Fibroblast of the aortic adventitia (primary cell): Measurements from ENCODE around the gene GOPC. TPM values are rescaled to one million over a fixed set of nuclear protein-coding genes. Genes with fewer than 3 reads are reported as not detected.

Experiments used
- DNase-seq: peaks from one replicate; pipeline ENCODE4 v3.0.0-alpha.2; 2010; ENCODE audit warnings: low read depth
- H3K4me3 ChIP-seq: 2 replicates; pipeline ENCODE4 v1.5.1; 2011; ENCODE audit warnings: low read depth, mild to moderate bottlenecking, control low read depth, low read length, moderate library complexity
- CTCF ChIP-seq: IDR thresholded peaks from 2 replicates; pipeline ENCODE4 v1.5.1; 2011; ENCODE audit warnings: mild to moderate bottlenecking, low read length, control low read depth, inconsistent platforms; ENCODE audit not compliant: insufficient read depth
- total RNA-seq: library from RNA; depleted of rRNA; stranded (reverse); fragments of >200 nt; gene quantifications from 2 replicates; pipeline ENCODE4 v1.2.3, GENCODE V29; 2012; ENCODE audit warnings: low replicate concordance

The GOPC gene
- total RNA-seq, 1 donor: 37.3 TPM

- TF ChIP-seq CTCF: no peak
- DNase-seq: no peak
Measured at GRCh38 chr6:117545161-117545595, 57.1 kb downstream of the GOPC start.

GRCh38 chr6:117544716-117545115 is 57.6 kb downstream of the GOPC start:
- TF ChIP-seq CTCF: no peak
- no peak for DNase-seq
- H3K4me3 ChIP-seq: no peak overlapping the region

More at GRCh38 chr6:117545161-117545595, 57.1 kb downstream of the GOPC start:
- H3K4me3 ChIP-seq: no peak overlapping the region

GRCh38 chr6:117542493-117542892 is 59.8 kb downstream of the GOPC start:
- no peak for DNase-seq
- no peak for TF ChIP-seq CTCF
- H3K4me3 ChIP-seq: no peak overlapping the region

- no peak overlapping the region for H3K4me3 ChIP-seq
- no peak for DNase-seq
- no peak for TF ChIP-seq CTCF
Measured at GRCh38 chr6:117540670-117541069, 61.6 kb downstream of the GOPC start.

- TF ChIP-seq CTCF: no peak
- H3K4me3 ChIP-seq: no peak overlapping the region
- DNase-seq: no peak
Measured at GRCh38 chr6:117538615-117539014, 63.7 kb downstream of the GOPC start.

DNA sequence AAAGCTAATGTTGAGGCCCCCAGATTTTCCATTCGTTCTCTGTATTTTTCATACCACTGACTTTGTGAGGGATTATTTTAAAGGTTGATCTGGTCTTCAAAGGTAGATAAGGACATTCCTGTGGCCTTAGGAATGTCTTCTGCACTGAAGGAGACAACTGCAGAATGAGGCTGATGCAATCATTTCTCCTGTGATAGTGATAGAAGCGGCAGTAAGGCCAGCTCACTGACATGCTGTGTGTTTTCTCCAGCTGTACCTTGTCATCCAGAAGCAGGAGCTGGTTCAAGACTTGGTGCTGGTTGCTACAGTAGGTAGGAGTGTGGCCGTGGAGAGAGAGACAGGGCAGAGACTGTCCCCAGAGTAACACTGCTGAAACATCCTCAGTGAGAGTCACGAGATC is 66.0 kb downstream of the GOPC start:
- DNase-seq: peak; percentile 69
- no peak for TF ChIP-seq CTCF
- H3K4me3 ChIP-seq: no peak overlapping the region

DNA sequence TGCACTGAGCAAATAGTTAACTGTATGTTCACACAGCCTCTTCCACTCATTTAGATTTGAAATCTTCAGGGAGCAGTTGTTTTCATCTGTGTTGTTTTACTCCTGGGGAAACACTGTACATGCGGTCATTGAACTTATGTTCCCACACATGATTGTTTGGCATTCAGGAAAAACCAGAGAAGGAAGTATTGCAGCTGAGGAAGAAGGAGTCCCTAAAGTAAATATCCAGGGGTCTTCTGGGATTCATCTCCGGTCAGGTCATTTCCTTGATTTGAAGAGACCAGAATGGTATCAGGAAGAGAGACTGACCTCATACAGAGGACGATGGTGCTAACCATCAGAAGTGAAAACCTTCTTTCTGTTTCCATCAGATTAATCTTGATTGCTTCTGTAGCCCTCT is 67.3 kb downstream of the GOPC start:
- H3K4me3 ChIP-seq: no peak overlapping the region
- TF ChIP-seq CTCF: no peak
- DNase-seq: no peak
